SJSA1 (cell line): ENCODE results near the gene FAM184A. TPM values are rescaled to one million over a fixed set of nuclear protein-coding genes. Genes with fewer than 3 reads are reported as not detected.
A peak's percentile ranks its signal among the peaks of the same experiment; 100 is the strongest.
"Not testable (repeated sequence)": the region's sequence is repeated elsewhere in the genome, so short reads cannot be mapped to it uniquely, and the experiment has no call there.

Source experiments
- DNase-seq, 2 experiments: peaks; one replicate each; pipeline ENCODE4 v3.0.0-alpha.2; 2015 to 2020; ENCODE audit warnings: low spot score in 2 of 2, low read depth in 1 of 2
- H3K27ac ChIP-seq: fragments of 250-450 bp; sonication (Bioruptor Pico); 2 replicates; pipeline ENCODE4 v1.5.1; 2020; ENCODE audit warnings: mild to moderate bottlenecking, moderate library complexity
- H3K27me3 ChIP-seq: fragments of 250-450 bp; sonication (Bioruptor Pico); replicated peaks from 2 replicates; pipeline ENCODE4 v1.5.1; 2020; ENCODE audit warnings: mild to moderate bottlenecking, moderate library complexity
- H3K36me3 ChIP-seq: fragments of 250-450 bp; sonication (Bioruptor Pico); 2 replicates; pipeline ENCODE4 v1.5.1; 2020; ENCODE audit warnings: mild to moderate bottlenecking
- H3K4me1 ChIP-seq: fragments of 250-450 bp; sonication (Bioruptor Pico); replicated peaks from 2 replicates; pipeline ENCODE4 v1.6.1; 2021; ENCODE audit warnings: mild to moderate bottlenecking
- H3K4me3 ChIP-seq: fragments of 250-450 bp; sonication (Bioruptor Pico); 2 replicates; pipeline ENCODE4 v1.5.1; 2020; ENCODE audit warnings: mild to moderate bottlenecking
- H3K9me3 ChIP-seq: fragments of 250-450 bp; sonication (Bioruptor Pico); replicated peaks from 2 replicates; pipeline ENCODE4 v1.5.1; 2020; ENCODE audit warnings: mild to moderate bottlenecking
- total RNA-seq: library from RNA; depleted of rRNA; stranded (reverse); fragments of >200 nt; shearing (Covaris generic); gene quantifications from 2 replicates; pipeline ENCODE4 v1.2.3, GENCODE V29; 2014; rRNA removed

The FAM184A gene
- total RNA-seq: not detected in 2 replicates

- peak in 1 of 2 experiments; percentile 12 for DNase-seq
- H3K9me3 ChIP-seq: no peaks in the 10 kb centered on the region; the same call in 1 of the 2 replicates
Measured at GRCh38 chr6:119078376-119079282, at the start of gene FAM184A. TSS of gene FAM184A (minus strand) at chr6:119078664. CDS start at chr6:119078299, 365 bp downstream.

GRCh38 chr6:119127627-119128026, 49.2 kb upstream of the FAM184A start:
- no peaks in the 10 kb centered on the region for H3K9me3 ChIP-seq
- H3K4me1 ChIP-seq: peaks cover 14% of the 10 kb centered on the region
- no peak for DNase-seq
- H3K36me3 ChIP-seq: no peaks in the 10 kb centered on the region
- H3K27ac ChIP-seq: no peak overlapping the region
- no peak overlapping the region for H3K4me3 ChIP-seq
- no peaks in the 10 kb centered on the region for H3K27me3 ChIP-seq

More at GRCh38 chr6:119078376-119079282, at the start of gene FAM184A:
- no peaks in the 10 kb centered on the region for H3K36me3 ChIP-seq
- no peak within 1 kb of the TSS for H3K27ac ChIP-seq
- H3K4me3 ChIP-seq: peak within 1 kb of the TSS; percentile 44
- H3K4me1 ChIP-seq: peaks cover 12% of the 10 kb centered on the region
- H3K27me3 ChIP-seq: peaks cover 47% of the 10 kb centered on the region

GRCh38 chr6:119126826-119127225, 48.4 kb upstream of the FAM184A start:
- no peaks in the 10 kb centered on the region for H3K27me3 ChIP-seq
- no peak for DNase-seq
- peaks cover 14% of the 10 kb centered on the region for H3K4me1 ChIP-seq
- no peaks in the 10 kb centered on the region for H3K36me3 ChIP-seq
- H3K9me3 ChIP-seq: no peaks in the 10 kb centered on the region
- no peak overlapping the region for H3K4me3 ChIP-seq
- no peak overlapping the region for H3K27ac ChIP-seq

- H3K9me3 ChIP-seq: no peaks in the 10 kb centered on the region
- H3K27me3 ChIP-seq: no peaks in the 10 kb centered on the region
- peaks cover 14% of the 10 kb centered on the region for H3K4me1 ChIP-seq
- no peak overlapping the region for H3K4me3 ChIP-seq
- DNase-seq: no peak
- no peaks in the 10 kb centered on the region for H3K36me3 ChIP-seq
- no peak overlapping the region for H3K27ac ChIP-seq
Measured at GRCh38 chr6:119126140-119126539, 47.7 kb upstream of the FAM184A start.

GRCh38 chr6:119125576-119125975, 47.1 kb upstream of the FAM184A start:
- peaks cover 14% of the 10 kb centered on the region for H3K4me1 ChIP-seq
- no peaks in the 10 kb centered on the region for H3K27me3 ChIP-seq
- DNase-seq: no peak
- H3K36me3 ChIP-seq: no peaks in the 10 kb centered on the region
- H3K9me3 ChIP-seq: no peaks in the 10 kb centered on the region
- H3K4me3 ChIP-seq: no peak overlapping the region
- H3K27ac ChIP-seq: no peak overlapping the region

GRCh38 chr6:119124079-119124824, 45.8 kb upstream of the FAM184A start:
- H3K27ac ChIP-seq: no peak overlapping the region
- H3K4me3 ChIP-seq: no peak overlapping the region
- no peaks in the 10 kb centered on the region for H3K36me3 ChIP-seq
- peaks cover 1% of the 10 kb centered on the region for H3K4me1 ChIP-seq
- H3K9me3 ChIP-seq: no peaks in the 10 kb centered on the region
- no peaks in the 10 kb centered on the region for H3K27me3 ChIP-seq
- DNase-seq: no peak

GRCh38 chr6:119122336-119122735, 43.9 kb upstream of the FAM184A start:
- DNase-seq: no peak
- no peaks in the 10 kb centered on the region for H3K9me3 ChIP-seq
- H3K27ac ChIP-seq: no peak overlapping the region
- no peak overlapping the region for H3K4me3 ChIP-seq
- no peaks in the 10 kb centered on the region for H3K36me3 ChIP-seq
- no peaks in the 10 kb centered on the region for H3K4me1 ChIP-seq
- no peaks in the 10 kb centered on the region for H3K27me3 ChIP-seq

- no peaks in the 10 kb centered on the region for H3K9me3 ChIP-seq
- H3K27me3 ChIP-seq: no peaks in the 10 kb centered on the region
- H3K4me1 ChIP-seq: no peaks in the 10 kb centered on the region
- no peak for DNase-seq
- no peak overlapping the region for H3K4me3 ChIP-seq
- no peak overlapping the region for H3K27ac ChIP-seq
- H3K36me3 ChIP-seq: no peaks in the 10 kb centered on the region
Measured at GRCh38 chr6:119121367-119121766, 42.9 kb upstream of the FAM184A start.

- Histone ChIP-seq H3K9me3 (no peaks in the 10 kb centered on the region), H3K27me3 (no peaks in the 10 kb centered on the region), H3K4me1 (no peaks in the 10 kb centered on the region), H3K27ac (no peak overlapping the region), H3K4me3 (no peak overlapping the region), H3K36me3 (no peaks in the 10 kb centered on the region)
- DNase-seq: no peak
Measured at GRCh38 chr6:119119989-119120388, 41.5 kb upstream of the FAM184A start.

GRCh38 chr6:119119062-119119461, 40.6 kb upstream of the FAM184A start:
- not testable (repeated sequence) for H3K27ac ChIP-seq, H3K27me3 ChIP-seq, DNase-seq, H3K4me1 ChIP-seq, H3K4me3 ChIP-seq, H3K36me3 ChIP-seq, H3K9me3 ChIP-seq

GRCh38 chr6:119116712-119117281, 38.3 kb upstream of the FAM184A start:
- H3K9me3 ChIP-seq: no peaks in the 10 kb centered on the region
- H3K4me1 ChIP-seq: no peaks in the 10 kb centered on the region
- no peaks in the 10 kb centered on the region for H3K36me3 ChIP-seq
- H3K27ac ChIP-seq: no peak overlapping the region
- DNase-seq: no peak
- H3K4me3 ChIP-seq: no peak overlapping the region
- no peaks in the 10 kb centered on the region for H3K27me3 ChIP-seq

- Histone ChIP-seq H3K4me3 (no peak overlapping the region), H3K4me1 (no peaks in the 10 kb centered on the region), H3K27ac (no peak overlapping the region), H3K36me3 (no peaks in the 10 kb centered on the region), H3K9me3 (no peaks in the 10 kb centered on the region), H3K27me3 (no peaks in the 10 kb centered on the region)
- DNase-seq: no peak
Measured at GRCh38 chr6:119113961-119114360, 35.5 kb upstream of the FAM184A start.

- DNase-seq: no peak
Measured at GRCh38 chr6:119112812-119113530, 34.5 kb upstream of the FAM184A start.

More at GRCh38 chr6:119112812-119113530, 34.5 kb upstream of the FAM184A start:
- Histone ChIP-seq H3K36me3 (no peaks in the 10 kb centered on the region), H3K27me3 (no peaks in the 10 kb centered on the region), H3K4me3 (no peak overlapping the region), H3K9me3 (no peaks in the 10 kb centered on the region), H3K4me1 (no peaks in the 10 kb centered on the region), H3K27ac (no peak overlapping the region)
